ENCODE results near the gene SMARCD3. TPM values are rescaled to one million over a fixed set of nuclear protein-coding genes. Genes with fewer than 3 reads are reported as not detected.

SMARCD3 gene
- total and polyA plus RNA-seq, 2 of the 8 experiments (the other 6 are each of a cell fraction or from before 2014, with no cell fraction given) = 3.0 to 5.6 TPM

GRCh38 chr7:151207804-151208203, 40.7 kb downstream of the SMARCD3 start (continued):
- TF ChIP-seq YY1 (IDR thresholded peaks at IDR 0.05; ENCODE audit: low read depth, low read length) = no peak
- TF ChIP-seq BCL11A (IDR thresholded peaks at IDR 0.05; ENCODE audit: low read depth in 2 of 2, low read length in 2 of 2) = no peak
- no peak for TF ChIP-seq SUZ12 (IDR thresholded peaks at IDR 0.05; ENCODE audit: low read length)
- TF ChIP-seq ZNF274 (IDR thresholded peaks at IDR 0.05; ENCODE audit: borderline replicate concordance, extremely low read depth, low read length) = no peak

Data from H1 (cell line).